ENCODE data around the gene MGA. TPM values are rescaled to one million over a fixed set of nuclear protein-coding genes. Genes with fewer than 3 reads are reported as not detected.

The MGA gene
- total RNA-seq, 1 experiment from 2014 or later = 35.9 TPM

GRCh38 chr15:41640985-41641384, 19.2 kb upstream of the MGA start (continued):
- no peak for TF ChIP-seq ARID4B (CRISPR knock-in tag; IDR thresholded peaks at IDR 0.05; ENCODE audit: borderline replicate concordance)

DNA sequence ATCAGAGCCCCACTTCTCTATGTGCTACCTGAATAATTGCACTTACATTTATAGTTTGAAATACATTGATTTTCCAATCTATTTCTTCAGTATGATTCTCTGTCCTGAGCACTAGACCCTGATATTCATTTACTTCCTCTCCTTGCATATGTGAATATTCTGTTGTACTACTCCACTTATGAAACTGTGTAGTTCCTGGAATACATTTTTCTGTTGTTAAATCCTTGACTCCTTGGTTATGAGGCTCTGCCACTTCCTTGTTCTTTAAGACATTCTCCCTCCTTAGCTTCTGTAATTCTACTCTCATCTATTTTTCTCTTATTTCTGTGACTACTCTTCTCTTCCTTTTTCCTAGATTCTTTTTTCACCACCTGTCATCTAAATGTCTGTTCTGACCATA, 12.9 kb upstream of the MGA start:
- H3K27me3 Mint-ChIP-seq (ENCODE audit: low read depth) = no peaks in the 10 kb centered on the region
- DNase-seq (ENCODE audit: low spot score) = no peak
- no peak for ATAC-seq
- no peaks in the 10 kb centered on the region for H3K4me1 Mint-ChIP-seq
- ChIA-PET POLR2A (no interaction called here), CTCF (interaction anchor here (0.9 kb wide), 1 partner anchor 127 kb away, joined by 3 read pairs; the partner anchor contains the start of gene MAPKBP1)
- no peak overlapping the region for H3K27ac Mint-ChIP-seq
- peaks cover 15% of the 10 kb centered on the region for H3K36me3 Mint-ChIP-seq
- peaks cover 17% of the 10 kb centered on the region for H3K9me3 Mint-ChIP-seq
- TF ChIP-seq ZNF396 (CRISPR knock-in tag; IDR thresholded peaks at IDR 0.05; ENCODE audit: borderline replicate concordance) (no peak), SP1 (CRISPR knock-in tag; conservative IDR thresholded peaks at IDR 0.05) (no peak), ZNF232 (CRISPR knock-in tag; IDR thresholded peaks at IDR 0.05) (no peak), HMGA2 (CRISPR knock-in tag; IDR thresholded peaks at IDR 0.05) (no peak), ZNF263 (CRISPR knock-in tag; IDR thresholded peaks at IDR 0.05; ENCODE audit: low read depth) (no peak), MXD4 (CRISPR knock-in tag; IDR thresholded peaks at IDR 0.05; ENCODE audit: borderline replicate concordance) (no peak), AFF4 (CRISPR knock-in tag; IDR thresholded peaks at IDR 0.05; ENCODE audit: borderline replicate concordance) (no peak)
- TF ChIP-seq, protein P1, sequence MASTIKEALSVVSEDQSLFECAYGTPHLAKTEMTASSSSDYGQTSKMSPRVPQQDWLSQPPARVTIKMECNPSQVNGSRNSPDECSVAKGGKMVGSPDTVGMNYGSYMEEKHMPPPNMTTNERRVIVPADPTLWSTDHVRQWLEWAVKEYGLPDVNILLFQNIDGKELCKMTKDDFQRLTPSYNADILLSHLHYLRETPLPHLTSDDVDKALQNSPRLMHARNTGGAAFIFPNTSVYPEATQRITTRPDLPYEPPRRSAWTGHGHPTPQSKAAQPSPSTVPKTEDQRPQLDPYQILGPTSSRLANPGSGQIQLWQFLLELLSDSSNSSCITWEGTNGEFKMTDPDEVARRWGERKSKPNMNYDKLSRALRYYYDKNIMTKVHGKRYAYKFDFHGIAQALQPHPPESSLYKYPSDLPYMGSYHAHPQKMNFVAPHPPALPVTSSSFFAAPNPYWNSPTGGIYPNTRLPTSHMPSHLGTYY (CRISPR knock-in tag; IDR thresholded peaks at IDR 0.05) = no peak
- no peak overlapping the region for H3K4me3 Mint-ChIP-seq

GRCh38 chr15:41648097-41648496, 12.1 kb upstream of the MGA start:
- Mint-ChIP-seq H3K4me1 (no peaks in the 10 kb centered on the region), H3K9me3 (peaks cover 17% of the 10 kb centered on the region), H3K4me3 (no peak overlapping the region), H3K27me3 (ENCODE audit: low read depth) (no peaks in the 10 kb centered on the region), H3K27ac (no peak overlapping the region), H3K36me3 (peaks cover 15% of the 10 kb centered on the region)
- ATAC-seq (no peak), DNase-seq (ENCODE audit: low spot score) (no peak)
- POLR2A ChIA-PET = no interaction called here
- CTCF ChIA-PET = no interaction called here
- TF ChIP-seq AR (CRISPR knock-in tag; IDR thresholded peaks at IDR 0.05) (no peak), ATF1 (CRISPR knock-in tag; IDR thresholded peaks at IDR 0.05) (no peak), CREB1 (CRISPR knock-in tag; IDR thresholded peaks at IDR 0.05) (no peak), E2F5 (CRISPR knock-in tag; IDR thresholded peaks at IDR 0.05) (no peak)
- TF ChIP-seq, protein P2, sequence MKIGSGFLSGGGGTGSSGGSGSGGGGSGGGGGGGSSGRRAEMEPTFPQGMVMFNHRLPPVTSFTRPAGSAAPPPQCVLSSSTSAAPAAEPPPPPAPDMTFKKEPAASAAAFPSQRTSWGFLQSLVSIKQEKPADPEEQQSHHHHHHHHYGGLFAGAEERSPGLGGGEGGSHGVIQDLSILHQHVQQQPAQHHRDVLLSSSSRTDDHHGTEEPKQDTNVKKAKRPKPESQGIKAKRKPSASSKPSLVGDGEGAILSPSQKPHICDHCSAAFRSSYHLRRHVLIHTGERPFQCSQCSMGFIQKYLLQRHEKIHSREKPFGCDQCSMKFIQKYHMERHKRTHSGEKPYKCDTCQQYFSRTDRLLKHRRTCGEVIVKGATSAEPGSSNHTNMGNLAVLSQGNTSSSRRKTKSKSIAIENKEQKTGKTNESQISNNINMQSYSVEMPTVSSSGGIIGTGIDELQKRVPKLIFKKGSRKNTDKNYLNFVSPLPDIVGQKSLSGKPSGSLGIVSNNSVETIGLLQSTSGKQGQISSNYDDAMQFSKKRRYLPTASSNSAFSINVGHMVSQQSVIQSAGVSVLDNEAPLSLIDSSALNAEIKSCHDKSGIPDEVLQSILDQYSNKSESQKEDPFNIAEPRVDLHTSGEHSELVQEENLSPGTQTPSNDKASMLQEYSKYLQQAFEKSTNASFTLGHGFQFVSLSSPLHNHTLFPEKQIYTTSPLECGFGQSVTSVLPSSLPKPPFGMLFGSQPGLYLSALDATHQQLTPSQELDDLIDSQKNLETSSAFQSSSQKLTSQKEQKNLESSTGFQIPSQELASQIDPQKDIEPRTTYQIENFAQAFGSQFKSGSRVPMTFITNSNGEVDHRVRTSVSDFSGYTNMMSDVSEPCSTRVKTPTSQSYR (CRISPR knock-in tag; IDR thresholded peaks at IDR 0.05) = no peak
- TF ChIP-seq, protein P3, sequence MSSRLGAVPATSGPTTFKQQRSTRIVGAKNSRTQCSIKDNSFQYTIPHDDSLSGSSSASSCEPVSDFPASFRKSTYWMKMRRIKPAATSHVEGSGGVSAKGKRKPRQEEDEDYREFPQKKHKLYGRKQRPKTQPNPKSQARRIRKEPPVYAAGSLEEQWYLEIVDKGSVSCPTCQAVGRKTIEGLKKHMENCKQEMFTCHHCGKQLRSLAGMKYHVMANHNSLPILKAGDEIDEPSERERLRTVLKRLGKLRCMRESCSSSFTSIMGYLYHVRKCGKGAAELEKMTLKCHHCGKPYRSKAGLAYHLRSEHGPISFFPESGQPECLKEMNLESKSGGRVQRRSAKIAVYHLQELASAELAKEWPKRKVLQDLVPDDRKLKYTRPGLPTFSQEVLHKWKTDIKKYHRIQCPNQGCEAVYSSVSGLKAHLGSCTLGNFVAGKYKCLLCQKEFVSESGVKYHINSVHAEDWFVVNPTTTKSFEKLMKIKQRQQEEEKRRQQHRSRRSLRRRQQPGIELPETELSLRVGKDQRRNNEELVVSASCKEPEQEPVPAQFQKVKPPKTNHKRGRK (CRISPR knock-in tag; IDR thresholded peaks at IDR 0.05; ENCODE audit: borderline replicate concordance) = no peak

Data from WTC11 (cell line).